Left ventricle myocardium inferior (tissue), 1 donor: ENCODE data around the gene GET4. TPM values are rescaled to one million over a fixed set of nuclear protein-coding genes. Genes with fewer than 3 reads are reported as not detected.
A peak's percentile ranks its signal among the peaks of the same experiment; 100 is the strongest.

Experiments
- DNase-seq: peaks from one replicate; pipeline ENCODE4 v3.0.0-alpha.2; 2020
- H3K27ac ChIP-seq: fragments of 200-600 bp; replicated peaks from 2 replicates; pipeline ENCODE4 v1.8.0; 2021
- H3K27me3 ChIP-seq: fragments of 200-600 bp; 2 replicates; pipeline ENCODE4 v1.8.0; 2021; ENCODE audit warnings: low read depth
- H3K36me3 ChIP-seq: fragments of 200-600 bp; 2 replicates; pipeline ENCODE4 v1.8.0; 2021
- H3K4me1 ChIP-seq: fragments of 200-600 bp; 2 replicates; pipeline ENCODE4 v1.8.0; 2021
- H3K4me3 ChIP-seq: fragments of 200-600 bp; 2 replicates; pipeline ENCODE4 v1.8.0; 2021; ENCODE audit warnings: mild to moderate bottlenecking, moderate library complexity
- H3K9me3 ChIP-seq: fragments of 200-600 bp; replicated peaks from 2 replicates; pipeline ENCODE4 v1.8.0; 2021
- intact Hi-C: fragments of 100-400 bp; cut with micrococcal nuclease; formaldehyde crosslinking; loops from one replicate; pipeline ENCODE4 v1.11.0; 2022
- total RNA-seq: library from RNA; stranded (reverse); fragmentation: NEBNext Ultra II Directional; extraction: Animal tissue kit (Norgen Biotek cat#: 25700); gene quantifications from one replicate; pipeline ENCODE4 v1.2.1, GENCODE V29; 2021
- TF ChIP-seq, protein P1 (sequence below): fragments of 200-600 bp; IDR thresholded peaks from 2 replicates; pipeline ENCODE4 v1.8.0; 2021; ENCODE audit warnings: antibody characterized with exemption, mild to moderate bottlenecking, borderline replicate concordance
- donor health status: DM: no; HTN: yes; CAD: no; lungs with severe emphysema.

GET4 gene
- total RNA-seq, 1 donor from 2014 or later: 22.9 TPM

DNA sequence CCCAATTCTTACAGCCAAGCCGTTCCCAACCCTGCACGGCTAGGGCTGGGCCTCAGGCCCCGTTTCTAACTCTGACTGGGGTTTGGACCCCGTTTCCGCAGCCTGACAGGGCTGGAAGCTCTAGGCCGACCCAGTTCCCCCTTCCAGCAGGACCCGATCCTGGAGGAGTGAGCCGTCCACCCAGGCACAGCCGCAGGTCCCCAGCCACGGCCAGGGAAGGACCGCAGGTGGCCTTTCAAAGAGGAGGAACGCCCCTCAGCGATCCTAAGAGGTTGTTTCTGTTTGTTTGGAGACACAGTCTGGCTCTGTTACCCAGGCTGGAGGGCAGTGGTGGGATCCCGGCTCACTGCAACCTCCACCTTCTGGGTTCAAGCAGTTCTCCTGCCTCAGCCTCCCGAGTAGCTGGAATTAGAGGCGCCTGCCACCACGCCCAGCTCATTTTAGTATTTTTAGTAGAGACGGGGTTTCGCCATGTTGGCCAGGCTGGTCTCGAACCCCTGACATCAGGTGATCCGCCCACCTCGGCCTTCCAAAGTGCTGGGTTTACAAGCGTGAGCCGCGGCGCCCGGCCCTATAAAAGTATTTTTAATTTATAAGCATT is 778 bp upstream of the GET4 start:
- Histone ChIP-seq H3K4me1 (peaks cover 78% of the 10 kb centered on the region), H3K27me3 (no peaks in the 10 kb centered on the region), H3K4me3 (peak overlapping the region; percentile 94), H3K27ac (peak overlapping the region; percentile 95), H3K36me3 (peaks cover 42% of the 10 kb centered on the region), H3K9me3 (no peaks in the 10 kb centered on the region)
- no peak for DNase-seq
- TF ChIP-seq, protein P1, sequence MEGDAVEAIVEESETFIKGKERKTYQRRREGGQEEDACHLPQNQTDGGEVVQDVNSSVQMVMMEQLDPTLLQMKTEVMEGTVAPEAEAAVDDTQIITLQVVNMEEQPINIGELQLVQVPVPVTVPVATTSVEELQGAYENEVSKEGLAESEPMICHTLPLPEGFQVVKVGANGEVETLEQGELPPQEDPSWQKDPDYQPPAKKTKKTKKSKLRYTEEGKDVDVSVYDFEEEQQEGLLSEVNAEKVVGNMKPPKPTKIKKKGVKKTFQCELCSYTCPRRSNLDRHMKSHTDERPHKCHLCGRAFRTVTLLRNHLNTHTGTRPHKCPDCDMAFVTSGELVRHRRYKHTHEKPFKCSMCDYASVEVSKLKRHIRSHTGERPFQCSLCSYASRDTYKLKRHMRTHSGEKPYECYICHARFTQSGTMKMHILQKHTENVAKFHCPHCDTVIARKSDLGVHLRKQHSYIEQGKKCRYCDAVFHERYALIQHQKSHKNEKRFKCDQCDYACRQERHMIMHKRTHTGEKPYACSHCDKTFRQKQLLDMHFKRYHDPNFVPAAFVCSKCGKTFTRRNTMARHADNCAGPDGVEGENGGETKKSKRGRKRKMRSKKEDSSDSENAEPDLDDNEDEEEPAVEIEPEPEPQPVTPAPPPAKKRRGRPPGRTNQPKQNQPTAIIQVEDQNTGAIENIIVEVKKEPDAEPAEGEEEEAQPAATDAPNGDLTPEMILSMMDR: no peak
- intact Hi-C loops: no loop called here

GRCh38 chr7:876972-877311 is 588 bp downstream of the GET4 start:
- DNase-seq: no peak
- H3K27me3 ChIP-seq: no peaks in the 10 kb centered on the region
- peak overlapping the region; percentile 94 for H3K4me3 ChIP-seq
- peaks cover 86% of the 10 kb centered on the region for H3K4me1 ChIP-seq
- peaks cover 29% of the 10 kb centered on the region for H3K36me3 ChIP-seq
- peak overlapping the region; percentile 95 for H3K27ac ChIP-seq
- intact Hi-C loops: no loop called here
- TF ChIP-seq, protein P1: no peak
- H3K9me3 ChIP-seq: no peaks in the 10 kb centered on the region

- intact Hi-C loops: no loop called here
- Histone ChIP-seq H3K27ac (peak overlapping the region; percentile 95), H3K4me3 (peak overlapping the region; percentile 94), H3K4me1 (peaks cover 86% of the 10 kb centered on the region), H3K9me3 (no peaks in the 10 kb centered on the region), H3K36me3 (peaks cover 22% of the 10 kb centered on the region), H3K27me3 (no peaks in the 10 kb centered on the region)
- TF ChIP-seq, protein P1: no peak
- no peak for DNase-seq
Observed at GRCh38 chr7:877312-878232, 1.2 kb downstream of the GET4 start.

- Histone ChIP-seq H3K27me3 (no peaks in the 10 kb centered on the region), H3K4me3 (peak overlapping the region; percentile 94), H3K4me1 (peaks cover 86% of the 10 kb centered on the region), H3K27ac (peak overlapping the region; percentile 59), H3K9me3 (no peaks in the 10 kb centered on the region), H3K36me3 (peaks cover 9% of the 10 kb centered on the region)
- TF ChIP-seq, protein P1: no peak
- intact Hi-C loops: no loop called here
- DNase-seq: no peak
Observed at GRCh38 chr7:879093-879492, 2.7 kb downstream of the GET4 start.

DNA sequence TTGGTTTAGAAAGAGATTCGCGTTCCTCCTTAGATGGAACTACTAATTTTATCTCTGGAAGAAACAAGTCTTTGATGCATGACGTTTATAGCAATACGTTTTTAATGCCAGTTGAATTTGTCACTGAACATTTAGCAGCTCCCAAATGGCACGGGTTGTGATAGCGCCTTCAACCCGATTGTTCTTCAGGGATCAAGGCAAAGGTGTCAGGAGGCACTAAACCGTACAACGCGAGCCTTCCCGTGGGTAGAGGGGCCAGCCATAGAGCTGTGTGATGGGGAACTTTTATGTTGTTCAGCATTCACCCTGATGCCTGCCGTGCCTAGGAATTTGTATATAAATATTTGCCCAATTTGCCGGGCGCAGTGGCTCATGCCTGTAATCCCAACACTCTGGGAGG is 3.4 kb downstream of the GET4 start:
- peak overlapping the region; percentile 59 for H3K27ac ChIP-seq

More for the DNA sequence above, 3.4 kb downstream of the GET4 start:
- TF ChIP-seq, protein P1: no peak
- intact Hi-C loops: no loop called here
- peaks cover 86% of the 10 kb centered on the region for H3K4me1 ChIP-seq
- no peak overlapping the region for H3K4me3 ChIP-seq
- peaks cover 6% of the 10 kb centered on the region for H3K36me3 ChIP-seq
- H3K27me3 ChIP-seq: no peaks in the 10 kb centered on the region
- no peaks in the 10 kb centered on the region for H3K9me3 ChIP-seq
- no peak for DNase-seq
